ENCODE results near the gene KCNH1. TPM values are rescaled to one million over a fixed set of nuclear protein-coding genes. Genes with fewer than 3 reads are reported as not detected.

The KCNH1 gene
- total RNA-seq, 4 donors from 2014 or later: 0.29 to 0.67 (median 0.38) TPM

GRCh38 chr1:210770396-210770984 lies 363.5 kb downstream of the KCNH1 start:
- Histone ChIP-seq H3K4me1 (no peaks in the 10 kb centered on the region), H3K27ac (no peak overlapping the region), H3K27me3 (no peaks in the 10 kb centered on the region), H3K36me3 (no peaks in the 10 kb centered on the region), H3K9me3 (no peaks in the 10 kb centered on the region), H3K4me3 (no peak overlapping the region)
- TF ChIP-seq CTCF (IDR thresholded peaks at IDR 0.05 in 4 of 5, conservative IDR thresholded peaks at IDR 0.05 in 1 of 5) (no peak), POLR2A (IDR thresholded peaks at IDR 0.05) (no peak)
- intact Hi-C loops (cut with DNase I; ENCODE audit: low total_unique reads): no loop called here
- ATAC-seq: no peak
- DNase-seq: no peak
- in situ Hi-C loops (cut with MboI; ENCODE audit: low sequenced_read_pairs in 4 of 4): no loop called here

GRCh38 chr1:210769473-210769872 lies 364.5 kb downstream of the KCNH1 start:
- Histone ChIP-seq H3K27me3 (no peaks in the 10 kb centered on the region), H3K27ac (no peak overlapping the region), H3K4me3 (no peak overlapping the region), H3K4me1 (no peaks in the 10 kb centered on the region), H3K36me3 (no peaks in the 10 kb centered on the region), H3K9me3 (no peaks in the 10 kb centered on the region)
- in situ Hi-C loops (cut with MboI; ENCODE audit: low sequenced_read_pairs in 4 of 4) (no loop called here), intact Hi-C loops (cut with DNase I; ENCODE audit: low total_unique reads) (no loop called here)
- no peak for ATAC-seq
- TF ChIP-seq CTCF (IDR thresholded peaks at IDR 0.05 in 4 of 5, conservative IDR thresholded peaks at IDR 0.05 in 1 of 5) (no peak), POLR2A (IDR thresholded peaks at IDR 0.05) (no peak)
- no peak for DNase-seq

- intact Hi-C loops (cut with DNase I; ENCODE audit: low total_unique reads): no loop called here
- Histone ChIP-seq H3K4me1 (no peaks in the 10 kb centered on the region), H3K36me3 (no peaks in the 10 kb centered on the region), H3K27me3 (no peaks in the 10 kb centered on the region), H3K27ac (no peak overlapping the region), H3K4me3 (no peak overlapping the region), H3K9me3 (no peaks in the 10 kb centered on the region)
- ATAC-seq: no peak
- DNase-seq: no peak
- TF ChIP-seq POLR2A (IDR thresholded peaks at IDR 0.05) (no peak), CTCF (IDR thresholded peaks at IDR 0.05 in 4 of 5, conservative IDR thresholded peaks at IDR 0.05 in 1 of 5) (no peak)
- in situ Hi-C loops (cut with MboI; ENCODE audit: low sequenced_read_pairs in 4 of 4): no loop called here
These were observed 369.4 kb downstream of the KCNH1 start for GRCh38 chr1:210764536-210764935.

- ATAC-seq (no peak), DNase-seq (no peak)
- Histone ChIP-seq H3K9me3 (no peaks in the 10 kb centered on the region), H3K4me3 (no peak overlapping the region), H3K27ac (no peak overlapping the region), H3K36me3 (no peaks in the 10 kb centered on the region), H3K27me3 (no peaks in the 10 kb centered on the region), H3K4me1 (no peaks in the 10 kb centered on the region)
- intact Hi-C loops (cut with DNase I; ENCODE audit: low total_unique reads): no loop called here
- in situ Hi-C loops (cut with MboI; ENCODE audit: low sequenced_read_pairs in 4 of 4): no loop called here
- no peak for TF ChIP-seq CTCF (IDR thresholded peaks at IDR 0.05 in 4 of 5, conservative IDR thresholded peaks at IDR 0.05 in 1 of 5)
- no peak for TF ChIP-seq POLR2A (IDR thresholded peaks at IDR 0.05)
These were observed 375.2 kb downstream of the KCNH1 start for GRCh38 chr1:210758761-210759160.

GRCh38 chr1:210758261-210758660 lies 375.7 kb downstream of the KCNH1 start:
- no peak for TF ChIP-seq POLR2A (IDR thresholded peaks at IDR 0.05)
- TF ChIP-seq CTCF (IDR thresholded peaks at IDR 0.05 in 4 of 5, conservative IDR thresholded peaks at IDR 0.05 in 1 of 5): no peak
- in situ Hi-C loops (cut with MboI; ENCODE audit: low sequenced_read_pairs in 4 of 4): no loop called here
- Histone ChIP-seq H3K36me3 (no peaks in the 10 kb centered on the region), H3K27me3 (no peaks in the 10 kb centered on the region), H3K4me1 (no peaks in the 10 kb centered on the region), H3K9me3 (no peaks in the 10 kb centered on the region), H3K27ac (no peak overlapping the region), H3K4me3 (no peak overlapping the region)
- intact Hi-C loops (cut with DNase I; ENCODE audit: low total_unique reads): no loop called here
- ATAC-seq (no peak), DNase-seq (no peak)
